ENCODE results near the gene MSI2. TPM values are rescaled to one million over a fixed set of nuclear protein-coding genes. Genes with fewer than 3 reads are reported as not detected.
A peak's percentile ranks its signal among the peaks of the same experiment; 100 is the strongest.
"Not testable (repeated sequence)": the region's sequence is repeated elsewhere in the genome, so short reads cannot be mapped to it uniquely, and the experiment has no call there.

MSI2 gene
- polyA plus RNA-seq, 1 donor from 2014 or later: 3.8 TPM

GRCh38 chr17:57286399-57287105 lies 30.2 kb downstream of the MSI2 start:
- Mint-ChIP-seq H3K9me3 (no peaks in the 10 kb centered on the region), H3K27ac (no peak overlapping the region), H3K4me1 (peaks cover 19 to 29% (median 25%) of the 10 kb centered on the region in 3 donors), H3K27me3 (no peaks in the 10 kb centered on the region), H3K36me3 (peaks cover 2% of the 10 kb centered on the region), H3K4me3 (peak overlapping the region in 1 of 4 donors; percentile 81)

GRCh38 chr17:57288040-57288772 lies 31.9 kb downstream of the MSI2 start:
- Mint-ChIP-seq H3K27ac (no peak overlapping the region), H3K4me1 (peaks cover 19 to 27% (median 21%) of the 10 kb centered on the region in 3 donors), H3K36me3 (peaks cover 2% of the 10 kb centered on the region), H3K9me3 (no peaks in the 10 kb centered on the region), H3K27me3 (no peaks in the 10 kb centered on the region), H3K4me3 (no peak overlapping the region)

DNA sequence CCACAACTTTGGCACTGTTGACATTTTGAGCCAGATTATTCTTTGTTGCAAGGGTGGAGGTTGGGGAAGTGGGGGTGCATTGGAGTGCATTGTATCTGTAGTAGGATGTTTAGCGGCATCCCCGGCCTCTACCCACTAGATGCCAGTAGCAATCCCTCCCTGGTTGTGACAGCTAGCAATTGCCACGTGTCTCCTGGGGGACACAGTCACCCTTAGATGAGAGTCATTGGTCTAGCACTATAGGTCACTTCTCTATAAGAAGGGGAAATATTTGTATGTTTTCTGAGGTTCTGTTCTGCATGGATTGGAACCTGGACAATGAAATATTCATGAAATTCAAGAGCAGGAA lies 32.4 kb downstream of the MSI2 start:
- H3K9me3 Mint-ChIP-seq: no peaks in the 10 kb centered on the region
- peaks cover 19 to 23% (median 21%) of the 10 kb centered on the region in 3 donors for H3K4me1 Mint-ChIP-seq
- H3K4me3 Mint-ChIP-seq: no peak overlapping the region
- H3K27me3 Mint-ChIP-seq: no peaks in the 10 kb centered on the region
- peaks cover 2% of the 10 kb centered on the region for H3K36me3 Mint-ChIP-seq
- H3K27ac Mint-ChIP-seq: no peak overlapping the region

GRCh38 chr17:57289130-57289529 lies 32.8 kb downstream of the MSI2 start:
- H3K4me3 Mint-ChIP-seq: no peak overlapping the region
- peaks cover 17 to 23% (median 19%) of the 10 kb centered on the region in 3 donors for H3K4me1 Mint-ChIP-seq
- no peaks in the 10 kb centered on the region for H3K27me3 Mint-ChIP-seq
- H3K27ac Mint-ChIP-seq: no peak overlapping the region
- H3K9me3 Mint-ChIP-seq: no peaks in the 10 kb centered on the region
- H3K36me3 Mint-ChIP-seq: peaks cover 2% of the 10 kb centered on the region

DNA sequence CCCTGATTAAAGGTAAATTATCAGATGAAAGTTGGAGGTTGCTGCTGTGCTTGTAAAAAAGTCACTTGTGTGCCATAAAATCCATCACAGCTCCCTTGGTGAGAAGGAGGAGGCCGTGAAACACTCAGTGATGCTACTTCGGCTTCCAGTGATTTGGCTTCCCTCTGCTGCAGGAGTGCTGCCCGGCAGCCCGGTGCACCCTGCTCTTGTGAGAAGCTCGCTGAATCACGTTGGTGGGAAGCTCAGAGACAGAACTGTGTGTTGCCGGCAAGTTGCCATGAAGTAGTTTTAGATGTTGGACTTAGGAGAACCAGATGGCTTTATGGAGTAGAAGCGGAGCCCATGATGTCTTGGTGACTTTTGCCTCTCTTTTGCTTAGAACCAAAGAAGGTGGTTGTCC lies 33.3 kb downstream of the MSI2 start:
- Mint-ChIP-seq H3K4me1 (peaks cover 14 to 18% (median 16%) of the 10 kb centered on the region in 3 donors), H3K27ac (no peak overlapping the region), H3K4me3 (no peak overlapping the region), H3K9me3 (no peaks in the 10 kb centered on the region), H3K27me3 (no peaks in the 10 kb centered on the region), H3K36me3 (peaks cover 4% of the 10 kb centered on the region)

- H3K4me3 Mint-ChIP-seq: no peak overlapping the region
- no peaks in the 10 kb centered on the region for H3K27me3 Mint-ChIP-seq
- peaks cover 5 to 6% (median 6%) of the 10 kb centered on the region in 3 donors for H3K4me1 Mint-ChIP-seq
- no peak overlapping the region for H3K27ac Mint-ChIP-seq
- no peaks in the 10 kb centered on the region for H3K9me3 Mint-ChIP-seq
- H3K36me3 Mint-ChIP-seq: peaks cover 11% of the 10 kb centered on the region
Observed at GRCh38 chr17:57290981-57291380, 34.7 kb downstream of the MSI2 start.

DNA sequence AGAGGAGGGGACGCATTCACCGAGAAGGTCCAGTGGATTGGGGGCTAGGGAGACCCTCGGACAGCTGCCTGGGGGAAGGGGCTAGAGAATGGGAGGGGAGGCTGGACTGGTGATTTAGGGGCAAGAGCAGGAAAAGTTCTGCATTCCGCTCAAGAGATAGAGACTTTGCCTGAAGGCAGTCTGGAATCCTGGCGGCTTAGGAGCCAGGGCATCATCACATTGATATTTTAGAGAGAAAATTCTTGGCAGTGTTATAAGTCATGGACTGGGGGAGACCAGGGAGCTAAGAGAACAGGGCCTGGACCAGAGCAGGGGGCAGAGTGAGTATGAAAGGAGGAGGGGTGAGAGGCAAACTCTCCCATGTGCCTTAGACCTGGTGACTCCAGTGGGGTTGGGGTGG lies 35.8 kb downstream of the MSI2 start:
- Mint-ChIP-seq H3K36me3 (peaks cover 11% of the 10 kb centered on the region), H3K9me3 (no peaks in the 10 kb centered on the region), H3K4me3 (peak overlapping the region in 1 of 4 donors; percentile 80), H3K27ac (no peak overlapping the region), H3K27me3 (no peaks in the 10 kb centered on the region), H3K4me1 (peaks cover 0 to 6% (median 4%) of the 10 kb centered on the region in 3 donors)

GRCh38 chr17:57293077-57293476 lies 36.8 kb downstream of the MSI2 start:
- Mint-ChIP-seq H3K4me1 (peaks cover 0 to 6% (median 4%) of the 10 kb centered on the region in 3 donors), H3K36me3 (peaks cover 18% of the 10 kb centered on the region), H3K9me3 (peaks cover 0 to 4% (median 0%) of the 10 kb centered on the region in 3 donors), H3K4me3 (no peak overlapping the region), H3K27me3 (no peaks in the 10 kb centered on the region), H3K27ac (no peak overlapping the region)

DNA sequence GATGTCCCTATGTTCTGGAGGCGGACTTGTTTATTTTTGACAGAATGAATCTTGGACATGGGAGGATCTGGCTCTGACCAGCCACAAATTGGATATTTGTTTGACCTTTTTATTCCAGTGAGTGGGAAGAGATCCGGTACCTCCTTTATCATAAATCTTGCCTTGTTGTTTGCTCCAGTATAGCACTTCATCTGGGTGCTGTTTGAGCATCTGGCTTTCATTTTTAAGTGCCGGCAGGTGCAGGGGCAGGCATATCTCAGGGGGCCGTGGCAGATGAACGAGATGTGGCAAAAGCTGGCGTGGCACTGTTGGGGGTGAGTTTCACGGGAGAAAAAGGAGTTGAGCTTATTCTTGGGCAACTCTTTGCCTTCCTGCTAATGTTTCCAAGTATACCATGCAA lies 37.8 kb downstream of the MSI2 start:
- Mint-ChIP-seq H3K27me3 (no peaks in the 10 kb centered on the region), H3K27ac (peak overlapping the region in 1 of 3 donors; percentile 1), H3K4me3 (no peak overlapping the region)

GRCh38 chr17:57294629-57295501 lies 38.5 kb downstream of the MSI2 start:
- Mint-ChIP-seq H3K4me1 (peaks cover 0 to 6% (median 4%) of the 10 kb centered on the region in 3 donors), H3K36me3 (peaks cover 21% of the 10 kb centered on the region), H3K9me3 (peaks cover 0 to 5% (median 0%) of the 10 kb centered on the region in 3 donors), H3K4me3 (peak overlapping the region in 1 of 4 donors; percentile 43), H3K27ac (peak overlapping the region in 1 of 3 donors; percentile 14), H3K27me3 (no peaks in the 10 kb centered on the region)

More for the DNA sequence above, 37.8 kb downstream of the MSI2 start:
- Mint-ChIP-seq H3K36me3 (peaks cover 19% of the 10 kb centered on the region), H3K9me3 (peaks cover 0 to 4% (median 0%) of the 10 kb centered on the region in 3 donors), H3K4me1 (peaks cover 0 to 6% (median 4%) of the 10 kb centered on the region in 3 donors)

GRCh38 chr17:57295526-57296023 lies 39.3 kb downstream of the MSI2 start:
- Mint-ChIP-seq H3K36me3 (peaks cover 26% of the 10 kb centered on the region), H3K4me3 (no peak overlapping the region), H3K27ac (no peak overlapping the region), H3K9me3 (peaks cover 0 to 10% (median 1%) of the 10 kb centered on the region in 3 donors), H3K4me1 (peaks cover 0 to 8% (median 4%) of the 10 kb centered on the region in 3 donors), H3K27me3 (no peaks in the 10 kb centered on the region)

DNA sequence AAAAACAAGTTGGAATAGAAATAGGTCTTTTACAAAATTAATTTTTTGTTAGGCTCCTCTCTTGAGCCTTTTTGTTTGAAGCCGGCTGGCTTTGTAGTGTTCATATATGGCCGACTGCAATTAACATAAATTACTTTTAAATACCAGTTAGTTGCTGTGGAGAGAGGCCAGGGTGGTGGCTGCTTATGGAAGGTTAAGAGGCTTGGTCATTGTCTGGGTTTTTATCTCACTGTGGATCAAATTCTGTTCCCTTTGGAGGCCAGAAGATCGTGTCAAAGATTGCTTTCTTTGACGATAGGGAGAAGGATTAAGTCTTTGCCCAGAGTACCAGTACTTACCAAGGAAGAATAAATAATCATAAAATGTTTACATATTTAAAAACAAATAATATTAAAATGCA lies 39.9 kb downstream of the MSI2 start:
- H3K9me3 Mint-ChIP-seq: peaks cover 0 to 10% (median 1%) of the 10 kb centered on the region in 3 donors
- H3K4me3 Mint-ChIP-seq: no peak overlapping the region
- peaks cover 0 to 8% (median 4%) of the 10 kb centered on the region in 3 donors for H3K4me1 Mint-ChIP-seq
- H3K27ac Mint-ChIP-seq: no peak overlapping the region
- H3K27me3 Mint-ChIP-seq: no peaks in the 10 kb centered on the region
- H3K36me3 Mint-ChIP-seq: peaks cover 24% of the 10 kb centered on the region

DNA sequence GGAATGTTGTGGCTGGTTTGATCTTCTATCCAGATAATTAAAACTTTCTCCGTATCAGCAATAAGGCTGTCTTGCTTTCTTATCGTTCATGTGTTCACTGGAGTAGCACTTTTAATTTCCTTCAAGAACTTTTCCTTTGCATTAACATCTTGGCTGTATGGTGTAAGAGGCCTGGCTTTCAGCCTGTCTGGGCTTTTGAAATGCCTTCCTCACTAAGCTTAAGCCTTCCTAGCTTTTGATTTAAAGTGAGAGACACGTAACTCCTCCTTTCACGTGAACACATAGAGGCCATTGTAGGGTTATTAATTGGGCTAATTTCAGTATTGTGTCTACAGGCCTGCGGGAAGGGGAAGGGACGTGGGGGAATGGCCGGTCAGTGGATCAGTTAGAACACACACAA lies 42.9 kb downstream of the MSI2 start:
- Mint-ChIP-seq H3K36me3 (peaks cover 24% of the 10 kb centered on the region), H3K27me3 (no peaks in the 10 kb centered on the region), H3K27ac (no peak overlapping the region), H3K4me3 (no peak overlapping the region), H3K4me1 (peaks cover 4 to 16% (median 11%) of the 10 kb centered on the region in 3 donors), H3K9me3 (peaks cover 0 to 10% (median 1%) of the 10 kb centered on the region in 3 donors)

GRCh38 chr17:57300592-57300991 lies 44.3 kb downstream of the MSI2 start:
- H3K4me3 Mint-ChIP-seq, H3K27me3 Mint-ChIP-seq, H3K27ac Mint-ChIP-seq: not testable (repeated sequence)
- Mint-ChIP-seq H3K36me3 (peaks cover 16% of the 10 kb centered on the region), H3K4me1 (peaks cover 4 to 11% (median 7%) of the 10 kb centered on the region in 3 donors), H3K9me3 (peaks cover 0 to 10% (median 1%) of the 10 kb centered on the region in 3 donors)
